HepG2 (cell line): ENCODE results near the gene GPR6. TPM values are rescaled to one million over a fixed set of nuclear protein-coding genes. Genes with fewer than 3 reads are reported as not detected.

Source experiments
- ATAC-seq: fragments of 200-7000 bp; cut with Tn5 transposase; 3 replicates; pipeline ENCODE4 v1.9.1; 2020; ENCODE audit warnings: mild to moderate bottlenecking, moderate library complexity
- BruUV-seq: library from RNA; stranded (reverse); fragments of 400-500 nt; replicated peaks from 2 replicates; lab custom pipeline; 2021; lab: Mats Ljungman, UMichigan
- CTCF ChIA-PET: fragments of 300-600 bp; formaldehyde crosslinking; extraction: SDS; loops from one replicate; lab custom pipeline; 2021; ENCODE audit warnings: low total read pairs, inconsistent platforms, low intra/inter-chr PET ratio; lab: Yijun Ruan, JAX
- POLR2A ChIA-PET: fragments of 350-600 bp; sonication (Branson Sonifier 250); formaldehyde crosslinking; loops from one replicate; lab custom pipeline; 2020; ENCODE audit warnings: antibody characterized with exemption, inconsistent platforms; lab: Yijun Ruan, JAX
- DNase-seq: peaks from one replicate; pipeline ENCODE4 v3.0.0-alpha.2; 2015; ENCODE audit warnings: low spot score
- FAIRE-seq: peaks from 3 replicates; lab custom pipeline; 2011; peaks lifted over from hg19 to GRCh38; lab: Jason Lieb, UNC
- H2AFZ ChIP-seq: one replicate; pipeline ENCODE4 v1.6.1; 2011; ENCODE audit warnings: low read length, inconsistent platforms
- H3K27ac ChIP-seq: fragments of 300-600 bp; 3 replicates; pipeline ENCODE4 v1.8.0; 2011; ENCODE audit warnings: mixed run types, mild to moderate bottlenecking, mixed read lengths, low read length, inconsistent platforms; ENCODE audit not compliant: insufficient read depth; ENCODE audit errors: extremely low read length
- H3K27me3 ChIP-seq, 2 experiments: fragments of 200-600 bp in 1 of 2; 2 replicates in 1 of 2; 3 replicates in 1 of 2; pipeline versions ENCODE4 v1.6.0 to v1.8.0; 2011; ENCODE audit warnings: low read length in 2 of 2, mild to moderate bottlenecking in 2 of 2, moderate library complexity in 2 of 2, inconsistent platforms in 1 of 2; ENCODE audit not compliant: insufficient read depth in 2 of 2, control insufficient read depth in 1 of 2
- H3K36me3 ChIP-seq, 2 experiments: fragments of 200-600 bp in 1 of 2; replicated peaks in 1 of 2; 2 replicates in 1 of 2; 3 replicates in 1 of 2; pipeline versions ENCODE4 v1.5.1 to v1.8.0; 2011; ENCODE audit warnings: low read length in 2 of 2, inconsistent platforms in 1 of 2; ENCODE audit not compliant: insufficient read depth in 2 of 2, control insufficient read depth in 1 of 2
- H3K4me1 ChIP-seq: 2 replicates; pipeline ENCODE4 v1.5.1; 2012; ENCODE audit warnings: low read length, inconsistent platforms; ENCODE audit not compliant: insufficient read depth
- H3K4me2 ChIP-seq: 2 replicates; pipeline ENCODE4 v1.6.0; 2011; ENCODE audit warnings: low read depth, low read length, inconsistent platforms
- H3K4me3 ChIP-seq, 3 experiments: fragments of 200-600 bp in 1 of 3; sonication (generic), shearing (Covaris generic) in 1 of 3; replicated peaks in 1 of 3; 2 replicates each; pipeline ENCODE4 v1.5.1; 2011 to 2016; ENCODE audit warnings: low read length in 3 of 3, inconsistent platforms in 2 of 3, low read depth in 2 of 3, mild to moderate bottlenecking in 2 of 3, control low read depth in 1 of 3, mixed read lengths in 1 of 3; ENCODE audit not compliant: insufficient read depth in 1 of 3
- H3K79me2 ChIP-seq: one replicate; pipeline ENCODE4 v1.6.1; 2011; ENCODE audit warnings: low read length, inconsistent platforms; ENCODE audit not compliant: insufficient read depth
- H3K9ac ChIP-seq: 2 replicates; pipeline ENCODE4 v1.6.0; 2011; ENCODE audit warnings: mild to moderate bottlenecking, low read depth, low read length, inconsistent platforms; ENCODE audit not compliant: insufficient read depth
- H3K9me3 ChIP-seq: 2 replicates; pipeline ENCODE4 v1.5.1; 2012; ENCODE audit warnings: mild to moderate bottlenecking, low read length
- H4K20me1 ChIP-seq: 2 replicates; pipeline ENCODE4 v1.6.0; 2011; ENCODE audit warnings: inconsistent platforms, mild to moderate bottlenecking, low read length, moderate library complexity; ENCODE audit not compliant: insufficient read depth
- CENPX ChIP-seq: sonication (generic); formaldehyde crosslinking; IDR thresholded peaks from 2 replicates; pipeline ENCODE4 v1.9.0; 2021; ENCODE audit warnings: mild to moderate bottlenecking, missing genetic modification reagents, moderate library complexity
- NR2C2 ChIP-seq: sonication (generic); formaldehyde crosslinking; IDR thresholded peaks from 2 replicates; pipeline ENCODE4 v1.4.0; 2020; ENCODE audit warnings: missing genetic modification reagents, mild to moderate bottlenecking, moderate library complexity, borderline replicate concordance
- SMC3 ChIP-seq: IDR thresholded peaks from 2 replicates; pipeline ENCODE4 v1.6.1; 2011; ENCODE audit warnings: low read length, improper control_type of control experiment
- TAF15 ChIP-seq: fragments of 200-400 bp; formaldehyde crosslinking; IDR thresholded peaks from one replicate; pipeline ENCODE4 v1.6.1; 2018; ENCODE audit warnings: mild to moderate bottlenecking, low read depth, low read length; ENCODE audit not compliant: poor library complexity, severe bottlenecking
- ZFYVE20 ChIP-seq: sonication (generic); formaldehyde crosslinking; IDR thresholded peaks from 2 replicates; pipeline ENCODE4 v1.8.0; 2023; ENCODE audit warnings: low read depth, mild to moderate bottlenecking, moderate library complexity, missing genetic modification reagents, borderline replicate concordance
- ZNF33B ChIP-seq: sonication (generic); formaldehyde crosslinking; IDR thresholded peaks from 2 replicates; pipeline ENCODE4 v1.5.1; 2020; ENCODE audit warnings: mild to moderate bottlenecking, missing genetic modification reagents
- ZNF773 ChIP-seq: sonication (generic); formaldehyde crosslinking; IDR thresholded peaks from 2 replicates; pipeline ENCODE4 v1.4.0; 2020; ENCODE audit warnings: missing genetic modification reagents, borderline replicate concordance
- ZNF839 ChIP-seq: sonication (generic); formaldehyde crosslinking; IDR thresholded peaks from 2 replicates; pipeline ENCODE4 v1.4.0; 2020; ENCODE audit warnings: missing genetic modification reagents, mild to moderate bottlenecking, borderline replicate concordance
- ZSCAN25 ChIP-seq: sonication (generic); formaldehyde crosslinking; IDR thresholded peaks from 2 replicates; pipeline ENCODE4 v1.8.0; 2022; ENCODE audit warnings: mild to moderate bottlenecking, missing genetic modification reagents
- ZSCAN29 ChIP-seq: sonication (generic); formaldehyde crosslinking; conservative IDR thresholded peaks from 2 replicates; pipeline ENCODE4 v1.4.0; 2020; ENCODE audit warnings: mild to moderate bottlenecking, missing genetic modification reagents
- WGBS: methylation state at CpG from one replicate; pipeline ENCODE4 v1.1.6; 2017; ENCODE audit warnings: low lambda C conversion rate; 5-methylcytosine and 5-hydroxymethylcytosine counted together
- in situ Hi-C: cut with HindIII; loops from 2 replicates; pipeline ENCODE4 v1.10.0; 2017; ENCODE audit warnings: low pct_unique_long_range_greater_than_20kb; ENCODE audit not compliant: extremely low pct_ligation_motif_present
- intact Hi-C: fragments of 100-400 bp; cut with micrococcal nuclease; formaldehyde crosslinking; loops from one replicate; pipeline ENCODE4 v1.10.0; 2022; ENCODE audit not compliant: unreplicated experiment
- polyA plus RNA-seq, 8 experiments: library from polyadenylated mRNA; depleted of rRNA in 3 of 8; stranded (reverse) in 7 of 8; unstranded in 1 of 8; fragments of >200 nt; fragmentation: Illumina TruSeq in 4 of 8; extraction: Trizol in 4 of 8; gene quantifications; 2 replicates each; pipeline versions ENCODE4 v1.2.1 to v1.2.3, GENCODE V29; 2011 to 2016; ENCODE audit warnings: low read depth in 4 of 8, missing spikeins in 1 of 8, mixed read lengths in 1 of 8; ENCODE audit not compliant: insufficient read depth in 1 of 8
- total RNA-seq, 5 experiments: library from RNA; depleted of rRNA; stranded (reverse); fragments of >200 nt; fragmentation: Illumina TruSeq; extraction: Trizol; gene quantifications; 2 replicates each; pipeline ENCODE4 v1.2.3, GENCODE V29; 2016; ENCODE audit warnings: low read depth in 1 of 5
- TF ChIP-seq, protein P1 (sequence below): sonication (generic); formaldehyde crosslinking; IDR thresholded peaks from 2 replicates; pipeline ENCODE4 v1.5.1; 2020; ENCODE audit warnings: missing genetic modification reagents, mild to moderate bottlenecking, borderline replicate concordance
- TF ChIP-seq, protein P2 (sequence below), 2 experiments: sonication (generic) in 1 of 2; formaldehyde crosslinking in 1 of 2; IDR thresholded peaks; 2 replicates each; pipeline versions ENCODE4 v1.6.1 to v1.9.0; 2014 to 2022; ENCODE audit warnings: antibody characterized with exemption in 1 of 2, borderline replicate concordance in 1 of 2, inconsistent platforms in 1 of 2, low read depth in 1 of 2, missing genetic modification reagents in 1 of 2
- TF ChIP-seq, protein P3 (sequence below): sonication (generic); formaldehyde crosslinking; IDR thresholded peaks from 2 replicates; pipeline ENCODE4 v1.4.0; 2020; ENCODE audit warnings: missing genetic modification reagents

Gene GPR6
- total and polyA plus RNA-seq, 2 of the 13 experiments (the other 11 are each of a cell fraction or from before 2014, with no cell fraction given): not detected

DNA sequence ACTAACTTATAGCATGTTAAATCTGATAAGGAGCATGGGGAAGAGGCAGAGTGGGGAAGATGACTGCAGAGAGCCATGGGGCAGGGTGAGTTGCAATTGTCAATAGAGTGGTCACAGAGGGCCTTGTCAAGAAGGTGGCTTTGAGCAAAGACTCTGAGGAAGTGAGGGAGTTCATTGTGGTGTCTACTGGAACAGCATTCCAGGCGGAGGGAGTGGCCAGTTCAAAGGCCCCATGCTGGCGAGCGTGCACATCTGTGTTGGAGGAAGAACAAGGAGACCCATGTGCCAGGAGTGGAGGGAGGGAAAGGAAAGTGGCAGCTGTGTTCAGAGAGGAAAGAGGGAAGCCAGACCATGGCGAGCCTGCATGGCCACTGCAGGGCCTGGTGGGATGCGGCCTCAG is 15.8 kb upstream of the GPR6 start:
- Histone ChIP-seq H3K4me3 (no peak overlapping the region), H3K27me3 (no peaks in the 10 kb centered on the region; a peak in 1 of 5 replicates), H3K79me2 (no peaks in the 10 kb centered on the region), H2AFZ (no peak overlapping the region), H3K9me3 (no peaks in the 10 kb centered on the region), H3K9ac (no peak overlapping the region), H3K27ac (no peak overlapping the region), H3K36me3 (no peaks in the 10 kb centered on the region), H3K4me1 (no peaks in the 10 kb centered on the region), H3K4me2 (no peak overlapping the region), H4K20me1 (no peaks in the 10 kb centered on the region)
- no peak for FAIRE-seq
- in situ Hi-C loops (no loop called here), intact Hi-C loops (no loop called here)
- DNase-seq: no peak
- 5% methylated on average over 5 of the region's 5 CpGs for WGBS
- ATAC-seq: no peak
- POLR2A ChIA-PET: no interaction called here
- no TSS peak for BruUV-seq
- CTCF ChIA-PET: no interaction called here
- TF ChIP-seq, protein P1, sequence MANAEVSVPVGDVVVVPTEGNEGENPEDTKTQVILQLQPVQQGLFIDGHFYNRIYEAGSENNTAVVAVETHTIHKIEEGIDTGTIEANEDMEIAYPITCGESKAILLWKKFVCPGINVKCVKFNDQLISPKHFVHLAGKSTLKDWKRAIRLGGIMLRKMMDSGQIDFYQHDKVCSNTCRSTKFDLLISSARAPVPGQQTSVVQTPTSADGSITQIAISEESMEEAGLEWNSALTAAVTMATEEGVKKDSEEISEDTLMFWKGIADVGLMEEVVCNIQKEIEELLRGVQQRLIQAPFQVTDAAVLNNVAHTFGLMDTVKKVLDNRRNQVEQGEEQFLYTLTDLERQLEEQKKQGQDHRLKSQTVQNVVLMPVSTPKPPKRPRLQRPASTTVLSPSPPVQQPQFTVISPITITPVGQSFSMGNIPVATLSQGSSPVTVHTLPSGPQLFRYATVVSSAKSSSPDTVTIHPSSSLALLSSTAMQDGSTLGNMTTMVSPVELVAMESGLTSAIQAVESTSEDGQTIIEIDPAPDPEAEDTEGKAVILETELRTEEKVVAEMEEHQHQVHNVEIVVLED (CRISPR knock-in tag): no peak
- no peak for TF ChIP-seq ZNF33B (CRISPR knock-in tag)
- TF ChIP-seq CENPX (CRISPR knock-in tag): no peak
- no peak for TF ChIP-seq ZFYVE20
- no peak for TF ChIP-seq SMC3
- TF ChIP-seq TAF15: no peak
- TF ChIP-seq ZNF773 (CRISPR knock-in tag): no peak
- TF ChIP-seq, protein P2, sequence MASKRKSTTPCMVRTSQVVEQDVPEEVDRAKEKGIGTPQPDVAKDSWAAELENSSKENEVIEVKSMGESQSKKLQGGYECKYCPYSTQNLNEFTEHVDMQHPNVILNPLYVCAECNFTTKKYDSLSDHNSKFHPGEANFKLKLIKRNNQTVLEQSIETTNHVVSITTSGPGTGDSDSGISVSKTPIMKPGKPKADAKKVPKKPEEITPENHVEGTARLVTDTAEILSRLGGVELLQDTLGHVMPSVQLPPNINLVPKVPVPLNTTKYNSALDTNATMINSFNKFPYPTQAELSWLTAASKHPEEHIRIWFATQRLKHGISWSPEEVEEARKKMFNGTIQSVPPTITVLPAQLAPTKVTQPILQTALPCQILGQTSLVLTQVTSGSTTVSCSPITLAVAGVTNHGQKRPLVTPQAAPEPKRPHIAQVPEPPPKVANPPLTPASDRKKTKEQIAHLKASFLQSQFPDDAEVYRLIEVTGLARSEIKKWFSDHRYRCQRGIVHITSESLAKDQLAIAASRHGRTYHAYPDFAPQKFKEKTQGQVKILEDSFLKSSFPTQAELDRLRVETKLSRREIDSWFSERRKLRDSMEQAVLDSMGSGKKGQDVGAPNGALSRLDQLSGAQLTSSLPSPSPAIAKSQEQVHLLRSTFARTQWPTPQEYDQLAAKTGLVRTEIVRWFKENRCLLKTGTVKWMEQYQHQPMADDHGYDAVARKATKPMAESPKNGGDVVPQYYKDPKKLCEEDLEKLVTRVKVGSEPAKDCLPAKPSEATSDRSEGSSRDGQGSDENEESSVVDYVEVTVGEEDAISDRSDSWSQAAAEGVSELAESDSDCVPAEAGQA (IDR thresholded peaks at IDR 0.05; ENCODE audit: low read depth): no peak
- TF ChIP-seq, protein P2 (CRISPR knock-in tag; IDR thresholded peaks at IDR 0.05; ENCODE audit: borderline replicate concordance): no peak
- TF ChIP-seq, protein P3, sequence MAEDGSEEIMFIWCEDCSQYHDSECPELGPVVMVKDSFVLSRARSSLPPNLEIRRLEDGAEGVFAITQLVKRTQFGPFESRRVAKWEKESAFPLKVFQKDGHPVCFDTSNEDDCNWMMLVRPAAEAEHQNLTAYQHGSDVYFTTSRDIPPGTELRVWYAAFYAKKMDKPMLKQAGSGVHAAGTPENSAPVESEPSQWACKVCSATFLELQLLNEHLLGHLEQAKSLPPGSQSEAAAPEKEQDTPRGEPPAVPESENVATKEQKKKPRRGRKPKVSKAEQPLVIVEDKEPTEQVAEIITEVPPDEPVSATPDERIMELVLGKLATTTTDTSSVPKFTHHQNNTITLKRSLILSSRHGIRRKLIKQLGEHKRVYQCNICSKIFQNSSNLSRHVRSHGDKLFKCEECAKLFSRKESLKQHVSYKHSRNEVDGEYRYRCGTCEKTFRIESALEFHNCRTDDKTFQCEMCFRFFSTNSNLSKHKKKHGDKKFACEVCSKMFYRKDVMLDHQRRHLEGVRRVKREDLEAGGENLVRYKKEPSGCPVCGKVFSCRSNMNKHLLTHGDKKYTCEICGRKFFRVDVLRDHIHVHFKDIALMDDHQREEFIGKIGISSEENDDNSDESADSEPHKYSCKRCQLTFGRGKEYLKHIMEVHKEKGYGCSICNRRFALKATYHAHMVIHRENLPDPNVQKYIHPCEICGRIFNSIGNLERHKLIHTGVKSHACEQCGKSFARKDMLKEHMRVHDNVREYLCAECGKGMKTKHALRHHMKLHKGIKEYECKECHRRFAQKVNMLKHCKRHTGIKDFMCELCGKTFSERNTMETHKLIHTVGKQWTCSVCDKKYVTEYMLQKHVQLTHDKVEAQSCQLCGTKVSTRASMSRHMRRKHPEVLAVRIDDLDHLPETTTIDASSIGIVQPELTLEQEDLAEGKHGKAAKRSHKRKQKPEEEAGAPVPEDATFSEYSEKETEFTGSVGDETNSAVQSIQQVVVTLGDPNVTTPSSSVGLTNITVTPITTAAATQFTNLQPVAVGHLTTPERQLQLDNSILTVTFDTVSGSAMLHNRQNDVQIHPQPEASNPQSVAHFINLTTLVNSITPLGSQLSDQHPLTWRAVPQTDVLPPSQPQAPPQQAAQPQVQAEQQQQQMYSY (CRISPR knock-in tag): no peak
- TF ChIP-seq NR2C2: no peak
- TF ChIP-seq ZNF839 (CRISPR knock-in tag): no peak
- TF ChIP-seq ZSCAN29 (CRISPR knock-in tag): no peak
- TF ChIP-seq ZSCAN25: no peak
